Right lobe of liver (tissue), 4 donors: ENCODE measurements around the gene GALNT13.

Experiments used
- CTCF ChIP-seq, 4 donors: fragments of 200-600 bp in 3 of 4; fragments of 450-650 bp in 1 of 4; IDR thresholded peaks; one replicate each; pipeline versions ENCODE4 v1.5.1 to v1.8.0; 2016 to 2022; ENCODE audit warnings: antibody characterized with exemption in 4 of 4, mild to moderate bottlenecking in 2 of 4
- POLR2A ChIP-seq: fragments of 450-650 bp; IDR thresholded peaks from one replicate; pipeline ENCODE4 v1.6.1; 2017; ENCODE audit warnings: antibody characterized with exemption, mild to moderate bottlenecking
- donor health status: DM: no; HTN: no; CAD: no.
- donor health status: DM: no; HTN: no; CAD: no.
- donor health status: DM: no; HTN: yes; CAD: no.

DNA sequence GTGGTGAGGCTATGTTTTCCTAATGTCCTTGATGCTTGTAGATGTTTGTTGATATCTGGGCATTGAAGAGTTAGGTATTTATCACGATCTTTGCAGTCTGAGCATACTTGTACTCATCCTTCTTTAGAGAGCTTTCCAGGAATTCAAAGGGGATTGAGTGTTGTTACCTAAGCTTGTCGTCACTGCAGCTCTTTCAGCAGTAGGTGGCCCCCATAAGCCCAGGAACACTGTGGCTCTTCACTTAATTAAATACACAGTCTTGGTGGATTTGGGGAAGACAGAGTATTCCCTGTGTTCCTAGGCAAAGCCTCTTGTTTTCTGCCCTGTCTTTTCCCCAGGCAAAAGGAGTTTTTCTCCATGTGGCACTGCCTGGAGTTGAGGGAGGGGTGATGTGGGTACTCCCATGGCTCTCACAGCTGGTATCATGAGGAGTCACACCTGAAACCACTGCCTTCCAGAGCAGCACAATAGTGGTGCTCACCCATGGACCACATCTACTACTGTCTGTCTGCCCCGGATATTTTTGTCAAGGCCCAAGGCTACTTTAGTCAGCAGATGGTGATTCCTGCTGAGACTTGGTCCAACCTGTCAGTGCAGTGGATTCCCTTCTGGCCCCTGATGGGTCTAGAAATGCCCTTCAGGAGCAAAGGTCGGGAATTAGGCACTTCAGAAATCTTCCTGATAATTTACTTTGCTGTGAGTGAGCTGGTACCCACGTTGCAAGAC, 95.7 kb downstream of the GALNT13 start:
- TF ChIP-seq CTCF (IDR thresholded peaks at IDR 0.05) (no peak), POLR2A (no peak)
